SH-SY5Y (cell line): Measurements from ENCODE around the gene LRP2BP.

Source experiments
- GATA2 ChIP-seq: IDR thresholded peaks from 2 replicates; pipeline ENCODE4 v1.6.1; 2011; ENCODE audit warnings: mild to moderate bottlenecking, low read depth, low read length
- GATA3 ChIP-seq: IDR thresholded peaks from 2 replicates; pipeline ENCODE4 v1.6.1; 2011; ENCODE audit warnings: low read depth, mild to moderate bottlenecking, low read length, moderate library complexity

DNA sequence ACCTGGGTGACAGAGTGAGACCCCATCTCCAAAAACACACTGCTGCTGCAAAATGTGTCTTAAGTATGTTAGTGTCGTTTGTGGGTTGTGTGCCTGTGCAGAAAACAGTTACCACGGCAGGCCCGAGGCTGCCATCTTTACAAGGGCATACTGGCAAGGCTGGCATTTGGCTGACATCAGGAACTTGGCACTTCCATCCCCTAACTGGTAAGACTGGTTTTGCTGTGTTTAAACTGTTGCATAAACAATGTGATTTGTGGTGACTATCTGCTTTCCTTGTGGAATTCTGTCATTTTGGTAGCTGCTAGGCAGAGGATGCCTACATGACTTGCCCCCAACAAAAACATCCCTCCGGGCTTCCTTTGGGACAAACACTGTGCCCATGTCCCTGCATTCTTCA is 12.3 kb downstream of the LRP2BP start:
- no peak for TF ChIP-seq GATA2
- no peak for TF ChIP-seq GATA3
